B cell (primary cell): ENCODE results near the gene UBN2. TPM values are rescaled to one million over a fixed set of nuclear protein-coding genes. Genes with fewer than 3 reads are reported as not detected.

Experiments
- ATAC-seq: fragments of 200-7000 bp; cut with Tn5 transposase; one replicate; pipeline ENCODE4 v1.10.0; 2021; ENCODE audit warnings: low read depth, mild to moderate bottlenecking, moderate number of reproducible peaks, moderate library complexity
- CTCF ChIA-PET: fragments of 350-600 bp; sonication (Branson Sonifier 250); formaldehyde crosslinking; loops from one replicate; lab custom pipeline; 2021; ENCODE audit warnings: antibody characterized with exemption, inconsistent platforms; lab: Charles Lee
- POLR2A ChIA-PET: fragments of 350-600 bp; sonication (Branson Sonifier 250); formaldehyde crosslinking; loops from one replicate; lab custom pipeline; 2021; ENCODE audit warnings: antibody characterized with exemption; lab: Charles Lee
- DNase-seq: peaks from one replicate; pipeline ENCODE4 v3.0.0; 2013
- H2AFZ ChIP-seq: 2 replicates; pipeline ENCODE4 v1.6.1; 2012; ENCODE audit warnings: mild to moderate bottlenecking, low read depth, low read length; ENCODE audit not compliant: insufficient read depth, poor library complexity, severe bottlenecking
- H3K27ac ChIP-seq, 2 donors: 1 replicate in 1 of 2; 2 replicates in 1 of 2; pipeline ENCODE4 v1.5.1; 2012 to 2013; ENCODE audit warnings: low read length in 2 of 2, mild to moderate bottlenecking in 2 of 2, moderate library complexity in 1 of 2
- H3K27me3 ChIP-seq, 4 experiments: fragments of 200-600 bp in 1 of 4; sonication (generic) in 1 of 4; replicated peaks in 1 of 4; 1 replicate in 2 of 4; 2 replicates in 2 of 4; pipeline versions ENCODE4 v1.6.1 to v1.7.0; 2013 to 2016; ENCODE audit warnings: low read length in 3 of 4, mild to moderate bottlenecking in 2 of 4, mixed read lengths in 1 of 4, moderate library complexity in 1 of 4; ENCODE audit not compliant: insufficient read depth in 4 of 4, control insufficient read depth in 3 of 4; ENCODE audit errors: control extremely low read depth in 1 of 4
- H3K36me3 ChIP-seq, 2 experiments: replicated peaks in 1 of 2; 1 replicate in 1 of 2; 2 replicates in 1 of 2; pipeline versions ENCODE4 v1.6.1 to v1.7.1; 2013; ENCODE audit warnings: low read length in 1 of 2; ENCODE audit not compliant: insufficient read depth in 2 of 2, control insufficient read depth in 1 of 2; ENCODE audit errors: control extremely low read depth in 1 of 2, extremely low read depth in 1 of 2
- H3K4me1 ChIP-seq, 2 donors: fragments of 200-600 bp in 1 of 2; sonication (generic) in 1 of 2; 1 replicate in 1 of 2; 2 replicates in 1 of 2; pipeline versions ENCODE4 v1.5.1 to v1.6.1; 2013 to 2017; ENCODE audit warnings: low read length in 2 of 2; ENCODE audit not compliant: control insufficient read depth in 2 of 2, insufficient read depth in 2 of 2
- H3K4me2 ChIP-seq: replicated peaks from 2 replicates; pipeline ENCODE3; 2012; ENCODE audit warnings: mild to moderate bottlenecking, low read depth, low read length; ENCODE audit not compliant: poor library complexity, severe bottlenecking
- H3K4me3 ChIP-seq, 5 experiments: fragments of 200-600 bp in 1 of 5; sonication (generic) in 1 of 5; 1 replicate in 3 of 5; 2 replicates in 2 of 5; pipeline versions ENCODE4 v1.5.1 to v1.7.0; 2011 to 2016; ENCODE audit warnings: low read length in 4 of 5, mild to moderate bottlenecking in 4 of 5, low read depth in 2 of 5, control low read depth in 1 of 5, moderate library complexity in 1 of 5; ENCODE audit not compliant: insufficient read depth in 1 of 5; ENCODE audit errors: control extremely low read depth in 1 of 5, extremely low read depth in 1 of 5
- H3K79me2 ChIP-seq: fragments of 200-600 bp; sonication (generic); one replicate; pipeline ENCODE4 v1.6.0; 2016; ENCODE audit warnings: low read length; ENCODE audit not compliant: control insufficient read depth, insufficient read depth
- H3K9ac ChIP-seq: fragments of 200-600 bp; sonication (generic); 2 replicates; pipeline ENCODE4 v1.6.1; 2017; ENCODE audit warnings: mild to moderate bottlenecking, low read length, moderate library complexity
- H3K9me3 ChIP-seq, 3 donors: one replicate each; pipeline versions ENCODE4 v1.6.1 to v1.7.1; 2013; ENCODE audit warnings: low read length in 2 of 3; ENCODE audit not compliant: control insufficient read depth in 2 of 3, insufficient read depth in 1 of 3; ENCODE audit errors: control extremely low read depth in 1 of 3
- H4K20me1 ChIP-seq: 2 replicates; pipeline ENCODE4 v1.6.0; 2012; ENCODE audit warnings: mild to moderate bottlenecking, low read length; ENCODE audit not compliant: insufficient read depth, control insufficient read depth, poor library complexity, severe bottlenecking
- H3K27ac Mint-ChIP-seq: one replicate; pipeline ENCODE4 v1.8.0; 2021; ENCODE audit warnings: mixed read lengths
- H3K27me3 Mint-ChIP-seq: one replicate; pipeline ENCODE4 v1.8.0; 2021; ENCODE audit warnings: mixed read lengths
- H3K4me1 Mint-ChIP-seq: one replicate; pipeline ENCODE4 v1.8.0; 2021; ENCODE audit warnings: mixed read lengths
- H3K4me3 Mint-ChIP-seq: one replicate; pipeline ENCODE4 v1.8.0; 2021; ENCODE audit warnings: mixed read lengths
- H3K9me3 Mint-ChIP-seq: one replicate; pipeline ENCODE4 v1.8.0; 2022; ENCODE audit warnings: mixed read lengths; ENCODE audit not compliant: insufficient read depth
- CTCF ChIP-seq: fragments of 200-600 bp; IDR thresholded peaks from one replicate; pipeline ENCODE4 v1.8.0; 2022; ENCODE audit warnings: antibody characterized with exemption, mild to moderate bottlenecking
- EZH2 ChIP-seq: IDR thresholded peaks from 2 replicates; pipeline ENCODE4 v1.6.1; 2012; ENCODE audit warnings: borderline replicate concordance, low read depth, mild to moderate bottlenecking, moderate library complexity, low read length; ENCODE audit not compliant: insufficient read depth, poor library complexity, severe bottlenecking
- WGBS: methylation state at CpG from one replicate; pipeline ENCODE4 v1.1.5; 2013; ENCODE audit warnings: missing lambda C conversion rate; ENCODE audit not compliant: insufficient coverage; 5-methylcytosine and 5-hydroxymethylcytosine counted together
- intact Hi-C: fragments of 100-400 bp; cut with micrococcal nuclease; formaldehyde crosslinking; loops from one replicate; pipeline ENCODE4 v1.10.0; 2022
- polyA plus RNA-seq: library from polyadenylated mRNA; depleted of rRNA; stranded (reverse); fragments of >200 nt; gene quantifications from 2 replicates; pipeline ENCODE4 v1.2.3, GENCODE V29; 2012
- total RNA-seq, 2 donors: library from RNA; stranded (reverse); fragments of 120-200 nt in 1 of 2; gene quantifications; 1 replicate in 1 of 2; 2 replicates in 1 of 2; pipeline versions ENCODE4 v1.2.3 to v1.2.4, GENCODE V29; 2013 to 2022

The UBN2 gene
- total and polyA plus RNA-seq, 2 donors (not counting 1 experiment from before 2014, with no cell fraction given): 2.4 to 33.4 TPM

DNA sequence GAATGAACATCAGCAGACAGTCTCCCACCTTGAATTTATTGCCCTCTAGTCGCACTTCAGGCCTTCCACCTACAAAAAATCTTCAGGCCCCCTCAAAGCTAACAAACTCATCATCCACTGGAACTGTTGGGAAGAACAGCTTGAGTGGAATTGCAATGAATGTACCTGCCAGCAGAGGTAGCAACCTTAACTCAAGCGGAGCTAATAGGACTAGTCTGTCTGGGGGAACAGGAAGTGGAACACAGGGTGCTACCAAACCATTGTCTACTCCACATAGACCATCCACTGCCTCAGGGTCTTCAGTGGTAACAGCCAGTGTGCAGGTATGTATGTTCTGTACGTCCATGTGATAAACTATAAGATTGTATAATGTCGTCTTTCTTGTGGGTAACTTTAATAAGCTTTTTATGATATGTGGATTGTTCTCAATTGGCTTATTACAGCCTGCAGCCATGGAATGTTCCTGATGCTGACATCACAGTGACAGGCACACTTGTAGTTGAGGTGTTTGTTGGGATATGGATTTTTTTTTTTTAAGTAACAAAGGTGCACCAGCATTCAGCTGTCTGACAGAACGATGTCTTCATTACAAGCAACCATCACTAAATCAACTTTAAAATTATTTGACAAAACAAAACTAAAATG is 53.3 kb downstream of the UBN2 start:
- no peaks in the 10 kb centered on the region for H3K9me3 Mint-ChIP-seq
- H3K9me3 ChIP-seq: no peaks in the 10 kb centered on the region
- no peaks in the 10 kb centered on the region for H3K4me1 Mint-ChIP-seq
- ATAC-seq (no peak), DNase-seq (no peak)
- H3K4me2 ChIP-seq: no peak overlapping the region
- TF ChIP-seq EZH2 (no peak), CTCF (no peak)
- H3K79me2 ChIP-seq: no peaks in the 10 kb centered on the region
- ChIA-PET CTCF (no interaction called here), POLR2A (no interaction called here)
- WGBS: 100% methylated on average over 2 of the region's 5 CpGs
- H2AFZ ChIP-seq: no peak overlapping the region
- no peak overlapping the region for H3K4me3 ChIP-seq
- intact Hi-C loops: no loop called here
- H3K27me3 Mint-ChIP-seq: no peaks in the 10 kb centered on the region
- no peaks in the 10 kb centered on the region for H4K20me1 ChIP-seq
- H3K27ac Mint-ChIP-seq: no peak overlapping the region
- no peak overlapping the region for H3K4me3 Mint-ChIP-seq
- H3K27me3 ChIP-seq: no peaks in the 10 kb centered on the region
- H3K36me3 ChIP-seq: peaks cover 13 to 28% of the 10 kb centered on the region in 2 experiments
- no peaks in the 10 kb centered on the region for H3K4me1 ChIP-seq
- no peak overlapping the region for H3K27ac ChIP-seq
- H3K9ac ChIP-seq: no peak overlapping the region

DNA sequence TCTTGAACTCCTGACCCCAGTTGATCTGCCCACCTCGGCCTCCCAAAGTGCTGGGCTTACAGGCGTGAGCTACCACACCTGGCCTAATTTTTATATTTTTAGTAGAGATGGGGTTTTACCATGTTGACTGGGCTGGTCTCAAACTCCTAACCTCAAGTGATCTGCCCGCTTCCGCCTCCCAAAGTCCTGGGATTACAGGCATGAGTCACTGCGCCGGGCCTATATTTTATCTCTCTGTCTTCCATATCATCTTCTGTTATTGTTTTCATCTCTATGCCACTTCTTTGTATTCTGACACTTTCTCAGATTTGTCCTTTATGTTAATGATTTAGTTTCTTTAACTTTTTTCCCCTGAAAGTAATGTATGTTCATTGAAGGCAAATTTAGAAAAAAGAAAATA is 55.1 kb downstream of the UBN2 start:
- Mint-ChIP-seq H3K27me3 (no peaks in the 10 kb centered on the region), H3K27ac (no peak overlapping the region), H3K9me3 (no peaks in the 10 kb centered on the region), H3K4me3 (no peak overlapping the region), H3K4me1 (no peaks in the 10 kb centered on the region)
- Histone ChIP-seq H3K27me3 (no peaks in the 10 kb centered on the region), H3K36me3 (peaks cover 13 to 22% of the 10 kb centered on the region in 2 experiments), H3K4me3 (no peak overlapping the region), H3K9ac (no peak overlapping the region), H2AFZ (no peak overlapping the region), H3K79me2 (no peaks in the 10 kb centered on the region), H3K4me2 (no peak overlapping the region), H3K27ac (no peak overlapping the region), H4K20me1 (no peaks in the 10 kb centered on the region), H3K9me3 (no peaks in the 10 kb centered on the region), H3K4me1 (no peaks in the 10 kb centered on the region)
- DNase-seq: no peak
- no peak for ATAC-seq
- 100% methylated on average over 1 of the region's 6 CpGs for WGBS
- POLR2A ChIA-PET: no interaction called here
- intact Hi-C loops: no loop called here
- CTCF ChIA-PET: no interaction called here
- TF ChIP-seq CTCF (no peak), EZH2 (no peak)
